Colon (tissue), 2 donors: ENCODE data around the gene LCNL1.

Experiments
- FAIRE-seq: peaks from 2 replicates; lab custom pipeline; 2012; peaks lifted over from hg19 to GRCh38; lab: Jason Lieb, UNC
- donor health status: control.
- donor health status: control.

LCNL1 gene

DNA sequence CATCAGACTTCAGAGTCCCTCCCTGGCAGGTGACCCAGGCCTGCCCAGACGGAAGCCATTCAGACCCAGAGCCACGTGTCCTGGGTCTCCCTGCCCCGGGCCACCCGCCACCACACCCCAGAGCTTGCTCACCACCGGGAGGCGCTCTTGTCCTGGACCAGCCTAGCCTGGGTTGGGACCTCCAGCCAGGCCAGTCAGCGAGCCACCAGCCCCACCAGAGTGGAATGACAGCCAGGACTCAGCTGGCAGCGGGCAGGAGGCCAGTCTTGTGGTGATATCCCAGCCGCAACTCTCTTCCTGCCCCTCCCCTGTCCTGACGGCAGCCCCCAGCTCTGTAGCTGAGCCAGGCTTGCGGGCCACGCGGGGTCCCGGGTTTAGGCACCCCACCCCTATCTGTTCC is 7.1 kb upstream of the LCNL1 start:
- no peak for FAIRE-seq

DNA sequence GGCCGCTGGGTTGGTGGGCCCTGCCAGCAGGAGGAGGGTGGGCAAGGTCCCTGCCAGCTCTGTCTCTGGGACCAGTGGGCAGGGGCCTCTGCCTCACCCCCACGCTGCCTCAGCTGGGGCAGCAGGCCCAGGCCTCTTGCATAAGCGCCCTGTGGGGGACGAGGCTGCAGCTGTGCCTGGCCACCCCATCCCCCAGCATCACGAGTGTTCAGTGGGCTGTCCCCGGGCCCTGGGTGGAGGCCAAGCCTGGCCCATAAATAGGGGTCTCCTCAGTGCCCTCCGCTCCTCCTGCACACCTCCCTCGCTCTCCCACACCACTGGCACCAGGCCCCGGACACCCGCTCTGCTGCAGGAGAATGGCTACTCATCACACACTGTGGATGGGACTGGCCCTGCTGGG is 5.6 kb upstream of the LCNL1 start, which contains the start of gene PTGDS:
TSS of gene PTGDS (plus strand) at position 282 of the 400 bp plus-strand sequence. CDS start at position 357, 75 bp downstream.
- FAIRE-seq: no peak

DNA sequence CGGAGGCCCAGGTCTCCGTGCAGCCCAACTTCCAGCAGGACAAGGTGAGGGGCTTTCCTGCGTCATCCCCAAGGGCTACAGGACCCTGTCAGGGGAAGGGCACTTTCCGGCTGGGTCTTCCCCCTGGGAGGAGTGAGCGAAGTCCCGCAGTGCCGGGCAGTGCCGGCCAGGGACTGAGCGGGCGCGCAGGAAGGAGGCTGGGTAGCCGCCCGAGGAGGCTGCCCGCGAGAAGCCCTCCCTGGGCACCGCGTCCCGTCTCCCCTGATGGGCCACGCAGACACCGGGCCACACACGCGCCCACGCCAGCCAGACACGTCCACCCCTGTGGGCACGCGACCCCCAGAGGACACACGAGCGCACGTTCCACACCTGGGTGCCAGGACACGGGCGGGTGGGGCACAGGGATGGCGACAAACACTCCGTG is 5.1 kb upstream of the LCNL1 start:
- no peak for FAIRE-seq

DNA sequence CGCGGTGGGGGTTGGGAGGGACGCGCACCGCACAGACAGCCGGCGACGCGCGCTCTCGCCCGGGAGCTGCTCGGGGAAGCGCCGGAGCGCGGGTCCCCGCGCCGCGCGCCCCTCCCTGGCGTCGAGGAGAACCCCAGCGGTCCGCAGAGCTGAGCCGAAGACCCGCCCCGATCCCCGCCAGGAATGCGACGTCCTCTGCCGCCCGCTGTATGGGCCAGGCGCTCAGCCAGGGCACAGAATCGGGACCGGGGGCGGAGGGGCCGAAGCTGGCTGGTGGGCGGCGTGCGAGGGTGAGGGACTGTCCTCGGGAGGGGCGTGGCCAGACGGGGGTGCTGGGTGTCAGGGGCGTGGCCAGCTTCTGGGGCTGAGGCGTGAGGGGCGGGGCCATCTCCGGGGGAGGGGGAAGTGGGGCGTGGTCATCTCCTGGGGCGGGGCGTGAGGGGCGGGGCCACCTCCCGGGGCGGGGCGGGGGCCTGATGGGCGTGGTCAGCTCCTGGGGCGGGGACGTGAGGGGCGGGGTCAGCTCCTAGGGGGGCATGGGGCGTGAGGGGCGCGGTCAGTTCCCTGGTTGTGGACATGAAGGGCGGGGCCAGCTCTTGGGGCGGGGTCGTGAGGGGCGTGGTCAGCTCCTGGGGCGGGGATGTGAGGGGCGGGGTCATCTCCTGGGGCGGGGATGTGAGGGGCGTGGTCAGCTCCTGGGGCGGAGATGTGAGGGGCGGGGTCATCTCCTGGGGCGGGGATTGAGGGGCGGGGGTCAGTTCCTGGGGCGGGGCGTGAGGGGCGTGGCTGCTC is 4.5 kb upstream of the LCNL1 start:
- no peak for FAIRE-seq

DNA sequence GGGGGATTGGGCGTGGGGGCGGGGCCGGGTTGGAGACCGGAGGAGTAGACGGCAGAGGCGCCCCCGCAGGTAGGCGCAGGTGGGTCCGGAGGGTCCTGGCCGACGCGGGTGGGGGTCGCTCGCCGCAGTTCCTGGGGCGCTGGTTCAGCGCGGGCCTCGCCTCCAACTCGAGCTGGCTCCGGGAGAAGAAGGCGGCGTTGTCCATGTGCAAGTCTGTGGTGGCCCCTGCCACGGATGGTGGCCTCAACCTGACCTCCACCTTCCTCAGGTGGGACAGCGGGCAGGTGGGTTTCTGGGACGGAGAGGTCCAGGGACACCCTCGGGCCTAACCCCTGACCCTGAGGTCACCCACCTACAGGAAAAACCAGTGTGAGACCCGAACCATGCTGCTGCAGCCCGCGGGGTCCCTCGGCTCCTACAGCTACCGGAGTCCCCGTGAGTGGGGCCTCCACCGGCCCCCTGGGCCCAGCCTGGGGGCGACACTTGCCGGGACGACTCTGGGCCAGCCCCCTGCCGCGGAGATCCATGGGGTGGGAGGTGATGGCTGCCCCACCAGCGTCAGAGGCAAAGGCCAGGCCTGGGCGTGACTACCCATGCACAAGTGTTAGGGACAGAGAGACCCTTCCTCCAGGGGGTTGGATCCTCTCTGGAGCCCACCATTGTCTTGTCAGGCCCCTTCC is 3.8 kb upstream of the LCNL1 start:
- FAIRE-seq: no peak

DNA sequence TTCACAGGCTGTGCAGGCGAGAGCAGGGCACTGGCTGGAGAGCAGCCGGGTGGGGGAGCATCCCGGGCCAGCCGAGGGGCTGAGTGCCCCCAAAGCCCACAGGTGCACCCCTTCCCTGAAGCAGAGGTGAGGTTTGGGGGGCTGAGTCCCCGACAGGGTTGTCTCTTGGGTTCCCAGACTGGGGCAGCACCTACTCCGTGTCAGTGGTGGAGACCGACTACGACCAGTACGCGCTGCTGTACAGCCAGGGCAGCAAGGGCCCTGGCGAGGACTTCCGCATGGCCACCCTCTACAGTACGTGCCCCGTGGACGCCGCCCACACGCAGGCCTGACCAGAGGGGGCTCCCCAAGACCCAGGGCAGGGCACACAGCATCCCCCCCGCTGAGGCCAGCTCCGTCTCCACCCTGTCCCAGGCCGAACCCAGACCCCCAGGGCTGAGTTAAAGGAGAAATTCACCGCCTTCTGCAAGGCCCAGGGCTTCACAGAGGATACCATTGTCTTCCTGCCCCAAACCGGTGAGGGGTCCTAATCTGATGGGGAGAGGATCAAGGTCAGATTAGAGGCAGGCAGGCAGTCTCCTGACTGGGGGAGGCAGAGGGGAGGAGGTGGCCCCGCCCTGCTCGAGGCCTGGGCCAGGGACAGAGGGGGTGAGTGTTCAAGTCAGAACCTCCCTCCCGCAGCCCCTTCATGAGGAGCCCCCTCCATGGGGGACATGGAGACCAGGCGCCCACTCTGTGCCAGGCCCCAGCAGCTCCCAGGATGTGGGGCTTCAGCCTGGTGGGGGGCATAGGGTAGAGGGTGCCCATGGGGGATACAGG is 2.8 kb upstream of the LCNL1 start:
- FAIRE-seq: no peak

DNA sequence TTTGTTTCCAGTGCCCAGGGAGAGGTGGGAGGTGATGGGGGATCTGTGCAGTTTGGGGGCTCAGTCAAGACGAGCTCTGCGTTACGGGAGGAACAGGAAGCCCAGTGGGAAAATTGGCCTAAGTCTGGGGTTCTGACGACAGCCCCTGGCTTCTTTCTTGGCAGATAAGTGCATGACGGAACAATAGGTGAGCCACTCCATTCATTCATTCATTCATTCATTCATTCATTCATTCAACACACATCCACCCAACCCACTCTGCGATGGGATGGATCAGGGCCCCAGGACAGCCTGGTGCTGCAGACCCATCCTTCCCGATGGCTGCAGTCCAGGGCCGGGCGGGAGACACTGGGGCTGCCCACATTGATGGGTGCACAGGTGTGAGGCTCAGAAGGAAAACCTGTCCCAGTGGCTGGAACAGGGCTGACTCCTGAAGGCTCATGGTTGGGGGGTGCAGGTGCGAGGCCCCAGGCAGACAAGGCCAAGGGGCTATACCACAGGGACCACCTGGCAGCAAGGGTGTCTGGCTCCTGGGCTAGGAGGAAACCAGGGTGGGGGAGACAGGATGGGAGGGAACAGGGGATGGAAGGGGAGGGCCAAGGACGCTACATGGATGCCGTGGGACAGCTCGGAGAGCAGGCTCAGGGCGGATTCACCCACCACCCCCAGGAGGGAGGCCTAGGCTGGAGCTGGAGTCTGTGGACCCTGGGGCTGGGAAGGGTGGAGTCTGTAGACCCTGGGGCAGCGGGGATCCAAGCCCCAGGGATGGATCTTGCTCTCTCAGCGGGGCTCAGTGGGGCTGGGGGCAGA is 1.9 kb upstream of the LCNL1 start:
- no peak for FAIRE-seq

DNA sequence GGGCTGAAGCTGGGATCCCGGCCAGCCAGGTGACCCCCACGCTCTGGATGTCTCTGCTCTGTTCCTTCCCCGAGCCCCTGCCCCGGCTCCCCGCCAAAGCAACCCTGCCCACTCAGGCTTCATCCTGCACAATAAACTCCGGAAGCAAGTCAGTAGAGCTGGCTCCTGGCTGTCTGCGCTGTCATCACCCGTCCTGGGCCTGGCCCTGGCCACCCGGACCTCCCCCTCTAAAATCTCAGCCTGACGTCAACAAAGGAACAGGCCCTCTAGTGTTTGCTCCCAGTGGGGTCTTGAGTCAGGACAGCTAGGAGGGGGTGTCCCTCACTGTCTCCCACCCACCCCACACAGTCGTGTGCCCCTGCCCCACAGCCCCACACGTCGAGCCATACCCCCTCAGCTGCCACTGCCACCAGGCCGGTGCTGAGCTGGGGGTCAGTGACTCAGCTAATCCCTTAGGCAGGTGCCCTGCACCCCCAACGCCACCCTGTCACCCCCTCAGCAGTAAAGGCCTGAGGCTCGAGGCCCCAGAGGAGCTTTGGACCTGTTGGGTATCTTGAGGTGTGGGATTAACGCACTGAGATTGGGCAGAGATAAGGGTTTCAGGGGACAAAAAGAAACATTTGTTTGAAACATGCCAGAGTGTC is 1.1 kb upstream of the LCNL1 start:
- FAIRE-seq: no peak

DNA sequence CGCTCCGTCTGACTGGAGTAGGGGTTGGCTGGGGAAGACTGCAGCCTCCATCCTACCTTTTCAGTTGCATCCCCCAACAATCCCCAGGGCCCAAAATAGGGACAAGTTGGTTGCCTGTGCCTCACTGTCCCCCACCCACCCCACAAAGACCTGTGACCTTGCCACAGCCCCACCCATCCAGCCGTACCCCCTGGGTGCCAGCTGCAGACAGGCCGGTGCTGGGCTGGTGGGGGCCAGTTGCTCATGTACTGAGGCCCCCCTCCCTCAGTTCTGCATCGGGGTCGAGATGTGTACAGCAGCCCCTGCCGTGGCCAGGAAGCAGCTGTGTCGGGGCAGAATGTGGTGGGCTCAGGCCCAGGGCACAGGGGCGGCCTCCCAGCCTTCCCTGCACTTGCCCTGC is 374 bp downstream of the LCNL1 start:
- no peak for FAIRE-seq

DNA sequence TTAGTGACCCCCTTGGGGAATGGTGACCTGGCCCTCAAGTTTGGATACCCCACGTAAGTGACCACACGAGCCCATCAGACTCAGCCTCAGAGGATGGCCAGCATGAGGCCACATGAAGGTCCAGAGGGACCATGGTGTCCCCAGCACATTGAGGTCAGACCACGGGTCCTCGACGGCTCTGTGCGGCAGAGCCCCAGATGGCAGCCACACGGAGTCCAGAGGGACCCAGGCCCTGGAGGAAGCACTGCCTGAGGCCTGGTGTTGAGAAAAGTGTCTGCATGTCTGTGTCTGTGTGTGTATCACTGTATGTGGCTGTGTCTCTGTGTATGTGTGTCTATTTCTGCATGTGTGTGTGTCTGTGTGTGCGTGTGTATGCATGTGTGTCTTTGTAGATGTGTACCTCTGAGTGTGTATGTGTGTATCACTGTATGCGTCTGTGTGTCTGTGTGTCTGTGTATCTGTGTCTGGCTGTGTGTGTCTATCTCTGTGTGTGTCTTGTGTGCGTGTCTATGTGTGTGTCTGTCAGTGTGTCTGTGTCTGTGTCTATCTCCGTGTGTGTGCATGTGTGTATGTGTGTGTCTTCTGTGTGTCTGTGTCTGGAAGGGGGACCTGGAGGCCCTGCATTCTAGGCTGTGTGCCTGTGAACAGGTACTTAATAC is 992 bp downstream of the LCNL1 start:
- FAIRE-seq: no peak

DNA sequence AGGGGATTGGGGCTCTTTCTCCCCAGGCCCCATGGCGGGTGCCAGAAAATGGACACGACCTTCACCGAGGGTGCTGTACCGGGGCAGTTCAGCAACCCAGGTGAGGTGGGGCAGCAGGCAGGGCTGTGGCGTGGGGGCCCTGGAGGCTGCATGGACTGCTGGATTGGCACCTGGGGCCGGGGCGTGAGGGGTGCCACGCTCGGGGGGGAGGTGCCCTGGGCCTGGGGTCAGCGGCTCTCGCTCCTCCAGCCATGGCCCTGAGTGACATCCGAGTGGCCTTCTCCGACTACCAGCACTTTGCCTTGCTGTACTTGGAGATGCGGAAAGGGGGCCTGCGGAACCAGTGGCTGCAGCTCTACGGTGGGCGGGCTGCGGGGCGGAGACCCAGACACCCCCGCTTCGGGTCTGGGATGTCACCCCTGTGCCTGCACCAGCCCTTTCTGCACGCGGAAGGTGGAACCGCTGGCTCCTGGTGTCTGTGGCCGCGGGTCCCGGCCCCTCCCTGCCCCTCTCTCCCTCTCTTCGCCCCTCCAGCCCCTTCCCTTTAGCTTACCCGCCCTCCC is 1.8 kb downstream of the LCNL1 start:
- no peak for FAIRE-seq

DNA sequence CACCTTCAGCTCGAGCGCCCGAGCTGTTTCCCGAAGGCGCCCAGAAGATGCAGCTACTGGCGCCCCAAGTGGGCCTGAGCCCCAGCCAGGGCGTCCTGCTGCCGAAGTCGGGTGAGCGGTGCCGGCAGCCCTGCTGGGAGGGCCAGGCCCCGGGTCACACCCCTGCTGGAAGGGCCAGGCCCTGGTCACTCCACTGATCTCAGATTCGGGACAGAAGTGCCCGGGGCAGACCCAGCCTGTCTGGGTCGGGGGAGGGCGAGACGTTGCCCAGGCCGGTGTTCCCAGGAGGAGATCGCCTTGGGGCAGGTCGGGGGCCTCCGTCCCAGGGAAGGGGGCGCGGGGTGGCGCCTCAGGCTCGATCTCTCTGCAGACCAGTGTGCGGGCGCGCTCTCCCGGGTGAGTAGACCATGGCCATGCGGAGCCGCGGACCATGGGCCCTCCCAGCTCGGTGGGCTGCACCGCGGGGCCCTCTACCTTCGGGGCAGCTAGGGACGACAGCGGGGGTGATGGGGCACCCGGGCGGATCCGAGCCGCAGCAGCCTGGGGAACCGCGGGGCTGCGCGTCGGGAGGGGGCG is 2.3 kb downstream of the LCNL1 start:
- FAIRE-seq: no peak

DNA sequence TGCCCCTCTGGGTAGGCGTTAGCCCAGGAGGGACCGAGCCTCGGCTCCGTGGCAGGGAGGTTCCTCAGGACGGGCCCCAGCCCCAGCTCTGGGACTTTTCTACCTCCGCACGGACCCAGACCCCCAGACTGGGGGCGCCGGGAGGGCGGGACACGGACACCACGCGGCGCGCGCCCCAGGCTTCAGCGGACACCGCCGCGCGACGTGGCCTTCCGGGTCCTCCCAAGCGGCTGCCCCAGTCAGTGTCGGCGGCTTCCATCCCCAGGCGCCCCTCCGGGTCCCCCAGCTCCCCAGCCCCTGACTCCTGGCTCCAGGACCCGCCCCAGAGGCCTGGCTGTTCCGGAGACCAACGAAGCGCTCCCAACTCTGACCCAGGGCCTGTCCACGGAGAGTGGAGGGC is 3.1 kb downstream of the LCNL1 start:
- FAIRE-seq: no peak

DNA sequence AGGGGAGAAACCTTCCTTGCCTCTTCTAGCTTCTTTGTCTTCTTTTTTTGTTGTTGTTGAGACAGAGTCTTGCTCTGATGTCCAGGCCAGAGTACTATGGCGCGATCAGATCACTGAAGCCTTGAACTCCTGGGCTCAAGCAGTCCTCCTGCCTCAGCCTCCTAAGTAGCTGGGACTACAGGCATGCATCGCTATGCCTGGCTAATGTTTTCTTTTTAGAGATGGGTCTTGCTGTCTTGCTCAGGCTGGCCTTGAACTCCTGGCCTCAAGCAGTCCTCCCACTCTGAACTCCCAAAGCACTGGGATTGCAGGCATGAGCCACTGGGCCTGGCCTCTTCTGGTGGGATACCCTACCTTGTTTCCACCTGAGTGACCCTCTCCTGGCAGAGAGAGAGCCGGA is 6.1 kb downstream of the LCNL1 start:
- no peak for FAIRE-seq

DNA sequence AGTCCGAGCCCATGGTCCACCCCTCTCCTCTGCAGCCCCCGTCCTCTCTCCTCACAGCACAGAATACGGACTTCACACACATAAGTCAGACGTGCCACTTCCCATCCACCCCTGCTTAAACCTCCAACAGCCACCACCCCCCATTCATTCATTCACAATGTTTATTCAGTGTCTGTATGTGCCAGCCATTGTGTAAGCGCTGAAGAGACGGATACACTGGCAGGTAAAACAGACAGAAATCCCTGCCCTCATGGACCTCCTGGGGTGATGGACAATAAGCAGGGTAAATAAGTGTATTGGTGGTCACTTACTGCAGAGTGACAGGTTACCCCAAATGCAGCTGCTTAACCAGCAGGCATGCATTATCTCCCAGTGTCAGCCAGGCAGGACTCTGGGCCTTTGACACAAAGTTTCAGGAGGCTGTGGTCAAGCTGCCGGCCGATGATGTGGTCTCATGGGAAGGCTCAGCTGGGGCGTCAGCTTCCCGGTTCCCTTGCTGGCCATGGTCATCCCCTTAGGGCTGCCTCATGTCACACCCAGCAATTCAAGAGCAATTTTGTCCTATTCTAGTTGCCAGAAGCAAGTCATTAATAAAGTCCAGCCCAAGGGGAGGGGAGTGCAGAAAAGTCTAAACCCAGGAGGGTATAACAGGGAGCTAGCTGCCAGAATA is 7.6 kb downstream of the LCNL1 start:
- no peak for FAIRE-seq

DNA sequence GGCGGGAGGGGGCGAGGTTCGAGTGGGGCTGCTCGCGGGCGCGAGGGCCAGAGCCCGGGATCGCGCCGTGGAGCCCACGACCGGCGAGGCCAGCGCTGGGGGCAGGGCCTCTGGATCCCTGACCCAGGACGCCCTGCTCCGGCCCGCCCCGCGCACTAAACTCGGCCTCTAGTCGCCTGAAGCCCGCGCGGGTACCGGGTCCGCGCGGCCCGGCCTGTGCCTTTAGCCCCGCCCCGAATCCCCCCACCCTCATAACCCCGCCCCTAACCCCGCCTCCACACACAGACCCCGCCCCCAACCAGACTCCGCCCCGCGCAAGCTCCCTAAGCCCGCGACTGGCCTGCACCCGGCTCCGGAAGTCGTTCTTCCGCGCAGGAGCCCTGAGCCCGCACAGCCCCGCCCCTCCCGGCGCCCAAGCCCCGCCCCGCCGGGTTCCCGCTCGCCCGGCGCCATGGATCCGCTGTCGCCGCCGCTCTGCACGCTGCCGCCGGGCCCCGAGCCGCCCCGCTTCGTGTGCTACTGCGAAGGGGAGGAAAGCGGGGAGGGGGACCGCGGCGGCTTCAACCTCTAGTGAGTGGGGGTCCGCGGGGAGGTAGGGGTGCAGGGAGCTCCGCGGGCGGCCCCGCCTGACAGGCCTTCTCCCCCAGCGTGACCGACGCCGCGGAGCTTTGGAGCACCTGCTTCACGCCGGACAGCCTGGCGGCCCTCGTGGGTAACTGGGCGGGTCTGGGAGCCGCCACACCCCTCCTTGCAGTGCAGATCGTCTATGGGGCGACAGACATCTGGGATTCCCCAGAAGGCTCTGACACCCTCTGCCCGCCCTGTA is 9.4 kb downstream of the LCNL1 start, which contains the start of gene PAXX:
TSS of gene PAXX (plus strand) at position 430 of the 826 bp plus-strand sequence. CDS start at position 452, 22 bp downstream.
- no peak for FAIRE-seq

DNA sequence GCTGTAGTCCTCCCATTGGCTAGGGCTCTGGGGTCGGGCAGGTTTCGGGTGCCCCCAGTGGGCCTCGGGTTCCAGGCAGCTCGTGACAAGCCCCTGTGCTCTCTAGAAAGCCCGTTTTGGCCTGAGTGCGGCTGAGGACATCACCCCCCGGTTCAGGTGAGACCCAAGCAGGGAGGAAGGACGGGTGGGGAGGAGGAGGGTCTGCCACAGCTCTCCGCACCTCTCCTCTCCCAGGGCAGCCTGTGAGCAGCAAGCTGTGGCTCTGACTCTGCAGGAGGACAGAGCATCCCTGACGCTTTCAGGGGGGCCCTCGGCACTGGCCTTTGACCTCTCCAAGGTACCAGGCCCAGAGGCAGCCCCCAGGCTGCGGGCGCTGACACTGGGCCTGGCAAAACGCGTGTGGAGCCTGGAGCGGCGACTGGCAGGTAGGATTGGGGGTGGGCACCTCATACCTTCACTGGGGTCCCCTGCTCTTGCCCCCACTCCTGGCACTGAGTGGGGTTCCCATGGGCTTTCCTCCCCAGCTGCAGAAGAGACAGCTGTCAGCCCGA is 10.1 kb downstream of the LCNL1 start:
- no peak for FAIRE-seq

DNA sequence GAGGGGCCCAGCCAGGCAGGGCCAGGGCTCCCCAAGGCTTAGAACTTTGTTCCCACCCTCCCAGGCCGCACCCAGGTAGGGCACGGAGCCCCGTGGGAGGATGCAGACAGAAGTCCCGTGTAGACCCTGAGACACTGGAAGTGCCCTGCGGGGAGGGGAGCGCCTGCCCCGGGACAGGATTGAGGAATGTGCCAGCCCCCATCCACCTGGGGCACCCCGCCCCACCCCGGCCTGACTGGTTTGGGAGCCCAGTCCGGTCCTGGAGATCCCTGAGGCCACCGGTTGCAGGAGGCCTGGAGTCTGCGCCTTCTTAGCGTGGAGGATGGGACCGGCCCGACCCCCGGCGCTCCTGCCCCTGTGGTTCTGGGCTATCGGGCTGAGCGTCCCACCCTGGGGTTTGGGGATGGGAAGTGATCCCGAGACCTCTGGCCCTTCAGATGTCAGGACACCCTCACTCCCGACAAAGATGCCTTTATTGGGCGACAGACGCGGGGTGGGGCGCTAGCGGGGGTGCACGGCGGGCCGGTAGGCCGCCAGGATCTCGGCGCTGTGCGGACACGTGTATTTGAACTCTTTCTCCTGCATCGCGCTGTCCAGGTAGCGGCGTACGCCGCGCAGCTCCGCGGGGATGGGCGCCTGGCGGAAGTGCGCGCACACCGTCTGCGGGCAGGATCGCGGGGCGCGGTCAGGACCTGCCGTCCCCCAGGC is 11.5 kb downstream of the LCNL1 start:
- FAIRE-seq: no peak
